Osteoblast (primary cell): Measurements from ENCODE around the gene PLEKHH1. TPM values are rescaled to one million over a fixed set of nuclear protein-coding genes. Genes with fewer than 3 reads are reported as not detected.
"Not testable (repeated sequence)": the region's sequence is repeated elsewhere in the genome, so short reads cannot be mapped to it uniquely, and the experiment has no call there.

Experiments used
- DNase-seq: peaks from one replicate; pipeline ENCODE4 v3.0.0; 2011; ENCODE audit warnings: low spot score, mixed read lengths; ENCODE audit not compliant: insufficient read length; ENCODE audit errors: missing footprints
- H2AFZ ChIP-seq: 2 replicates; pipeline ENCODE4 v1.6.0; 2011; ENCODE audit warnings: mild to moderate bottlenecking, low read length
- H3K27ac ChIP-seq: 2 replicates; pipeline ENCODE4 v1.5.1; 2011; ENCODE audit warnings: mild to moderate bottlenecking, low read depth, low read length, moderate library complexity
- H3K27me3 ChIP-seq: 2 replicates; pipeline ENCODE4 v1.6.0; 2012; ENCODE audit warnings: mild to moderate bottlenecking, control low read depth, inconsistent platforms, low read length, moderate library complexity; ENCODE audit not compliant: insufficient read depth
- H3K36me3 ChIP-seq: 2 replicates; pipeline ENCODE4 v1.5.1; 2011; ENCODE audit warnings: mild to moderate bottlenecking, low read length, control low read depth, moderate library complexity; ENCODE audit not compliant: insufficient read depth
- H3K4me1 ChIP-seq: 2 replicates; pipeline ENCODE4 v1.5.1; 2011; ENCODE audit warnings: mild to moderate bottlenecking, low read length, control low read depth, moderate library complexity; ENCODE audit not compliant: insufficient read depth
- H3K4me2 ChIP-seq: 2 replicates; pipeline ENCODE4 v1.6.0; 2011; ENCODE audit warnings: mild to moderate bottlenecking, low read length; ENCODE audit not compliant: insufficient read depth
- H3K4me3 ChIP-seq: fragments of 200-600 bp; sonication (generic); 3 replicates; pipeline ENCODE4 v1.5.1; 2012; ENCODE audit warnings: mild to moderate bottlenecking, low read length, inconsistent platforms; ENCODE audit not compliant: insufficient read depth
- H3K79me2 ChIP-seq: 2 replicates; pipeline ENCODE4 v1.6.0; 2012; ENCODE audit warnings: mild to moderate bottlenecking, low read length, control low read depth, inconsistent platforms; ENCODE audit not compliant: insufficient read depth
- H3K9me3 ChIP-seq: 2 replicates; pipeline ENCODE4 v1.5.1; 2011; ENCODE audit warnings: low read depth, low read length, control low read depth
- H4K20me1 ChIP-seq: 2 replicates; pipeline ENCODE4 v1.6.0; 2012; ENCODE audit warnings: mild to moderate bottlenecking, low read length, control low read depth; ENCODE audit not compliant: insufficient read depth
- total RNA-seq: library from RNA; depleted of rRNA; stranded (reverse); fragments of >200 nt; gene quantifications from 2 replicates; pipeline ENCODE4 v1.2.3, GENCODE V29; 2012
- TF ChIP-seq, protein P1 (sequence below): IDR thresholded peaks from 2 replicates; pipeline ENCODE4 v1.5.1; 2011; ENCODE audit warnings: mild to moderate bottlenecking, low read depth, low read length, moderate library complexity; ENCODE audit errors: extremely low read depth

Gene PLEKHH1
- total RNA-seq, 1 donor, result 1.1 TPM

- H3K27me3 ChIP-seq, result no peaks in the 10 kb centered on the region
- H3K79me2 ChIP-seq, result no peaks in the 10 kb centered on the region
- peak; percentile 8 for DNase-seq
- TF ChIP-seq, protein P1, sequence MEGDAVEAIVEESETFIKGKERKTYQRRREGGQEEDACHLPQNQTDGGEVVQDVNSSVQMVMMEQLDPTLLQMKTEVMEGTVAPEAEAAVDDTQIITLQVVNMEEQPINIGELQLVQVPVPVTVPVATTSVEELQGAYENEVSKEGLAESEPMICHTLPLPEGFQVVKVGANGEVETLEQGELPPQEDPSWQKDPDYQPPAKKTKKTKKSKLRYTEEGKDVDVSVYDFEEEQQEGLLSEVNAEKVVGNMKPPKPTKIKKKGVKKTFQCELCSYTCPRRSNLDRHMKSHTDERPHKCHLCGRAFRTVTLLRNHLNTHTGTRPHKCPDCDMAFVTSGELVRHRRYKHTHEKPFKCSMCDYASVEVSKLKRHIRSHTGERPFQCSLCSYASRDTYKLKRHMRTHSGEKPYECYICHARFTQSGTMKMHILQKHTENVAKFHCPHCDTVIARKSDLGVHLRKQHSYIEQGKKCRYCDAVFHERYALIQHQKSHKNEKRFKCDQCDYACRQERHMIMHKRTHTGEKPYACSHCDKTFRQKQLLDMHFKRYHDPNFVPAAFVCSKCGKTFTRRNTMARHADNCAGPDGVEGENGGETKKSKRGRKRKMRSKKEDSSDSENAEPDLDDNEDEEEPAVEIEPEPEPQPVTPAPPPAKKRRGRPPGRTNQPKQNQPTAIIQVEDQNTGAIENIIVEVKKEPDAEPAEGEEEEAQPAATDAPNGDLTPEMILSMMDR, result no peak
- H3K36me3 ChIP-seq, result no peaks in the 10 kb centered on the region
- H2AFZ ChIP-seq, result no peak overlapping the region
- no peaks in the 10 kb centered on the region for H4K20me1 ChIP-seq
- no peak overlapping the region for H3K4me3 ChIP-seq
- no peaks in the 10 kb centered on the region for H3K9me3 ChIP-seq
- H3K27ac ChIP-seq, result no peak overlapping the region
- H3K4me1 ChIP-seq, result peaks cover 7% of the 10 kb centered on the region
- H3K4me2 ChIP-seq, result no peak overlapping the region
These were observed 62.3 kb downstream of the PLEKHH1 start for GRCh38 chr14:67595392-67595791.

DNA sequence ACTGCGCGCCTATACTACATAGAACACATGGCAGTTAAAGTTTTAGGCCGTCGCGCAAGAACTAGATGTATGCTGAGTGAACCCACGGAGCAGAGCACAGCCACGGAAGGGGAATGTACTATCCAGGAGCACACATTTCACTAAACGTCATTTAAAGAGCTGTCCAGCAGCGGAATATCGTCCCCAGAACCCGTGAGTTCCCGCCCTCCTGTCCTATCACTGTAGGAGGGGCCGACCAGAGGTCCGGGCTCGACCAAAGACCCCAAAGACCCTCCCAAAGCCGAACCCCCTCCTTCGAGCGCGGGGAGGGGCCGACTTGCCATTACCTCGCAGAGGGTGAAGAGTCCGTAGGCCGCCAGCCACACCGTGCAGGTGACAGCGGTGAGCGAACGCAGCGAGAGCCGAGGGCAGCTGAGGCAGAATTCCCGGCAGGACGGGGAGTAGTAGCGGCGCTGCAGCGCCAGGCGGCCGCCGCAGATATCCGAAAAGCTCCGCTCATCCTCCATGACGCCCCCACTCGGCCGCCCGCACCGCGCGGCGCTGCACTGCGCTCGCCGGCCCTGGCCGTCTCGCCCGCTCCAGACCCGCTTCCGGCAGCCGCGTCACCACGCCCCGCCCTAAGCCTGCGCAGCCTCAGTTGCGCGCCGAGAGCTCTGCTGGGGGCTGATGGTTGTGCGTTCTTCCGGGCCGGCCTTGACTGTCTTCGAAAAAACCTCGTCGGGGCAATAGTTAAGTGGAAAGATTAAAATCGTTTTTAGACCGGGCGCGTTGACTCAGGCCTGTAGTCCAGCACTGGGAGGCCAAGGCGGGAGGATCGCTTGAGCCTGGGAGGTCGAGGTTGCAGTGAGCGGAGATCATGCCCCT lies 66.8 kb downstream of the PLEKHH1 start, which contains the start of gene PIGH:
TSS of gene PIGH (minus strand) at position 571 of the 864 bp plus-strand sequence. CDS start at position 506, 65 bp downstream.
- Histone ChIP-seq H3K4me2 (peak within 1 kb of the TSS; percentile 98), H3K79me2 (no peaks in the 10 kb centered on the region), H3K9me3 (no peaks in the 10 kb centered on the region), H3K27ac (peak within 1 kb of the TSS; percentile 68), H4K20me1 (no peaks in the 10 kb centered on the region), H3K27me3 (peaks cover 5% of the 10 kb centered on the region), H2AFZ (peak within 1 kb of the TSS; percentile 100), H3K4me3 (peak within 1 kb of the TSS; percentile 98), H3K4me1 (peaks cover 7% of the 10 kb centered on the region), H3K36me3 (no peaks in the 10 kb centered on the region)
- DNase-seq, result peak; percentile 97
- TF ChIP-seq, protein P1, result peak; percentile 34

- not testable (repeated sequence) for H3K79me2 ChIP-seq, H3K36me3 ChIP-seq, H4K20me1 ChIP-seq, H3K27me3 ChIP-seq, H3K4me1 ChIP-seq, DNase-seq, H3K9me3 ChIP-seq
- Histone ChIP-seq H2AFZ (peak overlapping the region; percentile 100), H3K4me3 (peak overlapping the region; percentile 98), H3K27ac (peak overlapping the region; percentile 68), H3K4me2 (peak overlapping the region; percentile 98)
These were observed 67.5 kb downstream of the PLEKHH1 start for GRCh38 chr14:67600562-67600974.

DNA sequence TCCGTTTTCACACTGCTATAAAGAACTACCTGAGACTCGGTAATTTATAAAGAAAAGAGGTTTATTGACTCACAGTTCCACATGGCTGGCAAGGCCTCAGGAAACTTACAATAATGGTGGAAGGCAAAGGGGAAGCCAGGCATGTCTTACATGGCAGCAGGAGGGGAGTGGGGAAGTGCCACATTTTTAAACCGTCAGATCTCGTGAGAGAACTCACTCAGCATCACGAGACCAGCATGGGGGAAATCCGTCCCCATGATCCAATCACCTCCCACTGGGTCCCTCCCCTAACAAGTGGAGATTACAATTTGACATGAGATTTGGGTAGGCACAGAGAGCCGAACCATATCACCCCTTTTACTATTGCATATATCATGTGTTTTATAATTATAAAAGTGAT lies 69.0 kb downstream of the PLEKHH1 start:
- no peak overlapping the region for H3K4me2 ChIP-seq
- no peak overlapping the region for H3K27ac ChIP-seq
- no peak overlapping the region for H2AFZ ChIP-seq
- no peaks in the 10 kb centered on the region for H3K79me2 ChIP-seq
- H3K9me3 ChIP-seq, result no peaks in the 10 kb centered on the region
- no peak for DNase-seq
- peaks cover 7% of the 10 kb centered on the region for H3K4me1 ChIP-seq
- H3K36me3 ChIP-seq, result no peaks in the 10 kb centered on the region
- H3K4me3 ChIP-seq, result no peak overlapping the region
- no peaks in the 10 kb centered on the region for H4K20me1 ChIP-seq
- peaks cover 5% of the 10 kb centered on the region for H3K27me3 ChIP-seq
- TF ChIP-seq, protein P1, result no peak
